Kasumi-1 (cell line): Measurements from ENCODE around the gene TRPM5.
A peak's percentile ranks its signal among the peaks of the same experiment; 100 is the strongest.

Experiments
- DNase-seq, 2 experiments: peaks; one replicate each; lab custom pipeline; 2025; lab: John Stamatoyannopoulos, UW

TRPM5 gene

DNA sequence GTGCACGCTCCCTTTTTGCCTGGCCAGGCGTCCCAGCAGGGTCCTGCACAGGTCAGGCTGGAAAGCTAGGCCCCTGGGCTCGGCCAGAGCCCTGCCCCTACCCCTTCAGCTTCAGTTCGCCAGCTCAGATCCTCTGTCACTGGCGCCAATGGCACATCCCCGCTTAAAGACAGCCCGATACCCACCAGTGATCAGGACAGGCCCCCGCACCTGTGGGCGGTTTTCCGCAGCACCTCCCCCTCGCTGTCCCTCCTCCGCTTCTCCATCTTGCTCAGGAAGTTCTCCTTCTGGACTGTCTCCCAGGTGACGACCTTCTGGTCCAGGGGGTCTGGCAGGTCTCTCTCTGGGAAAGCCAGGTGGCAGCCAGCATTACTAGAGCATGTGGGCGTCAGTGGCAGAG is 37.9 kb downstream of the TRPM5 start:
- DNase-seq = no peak

DNA sequence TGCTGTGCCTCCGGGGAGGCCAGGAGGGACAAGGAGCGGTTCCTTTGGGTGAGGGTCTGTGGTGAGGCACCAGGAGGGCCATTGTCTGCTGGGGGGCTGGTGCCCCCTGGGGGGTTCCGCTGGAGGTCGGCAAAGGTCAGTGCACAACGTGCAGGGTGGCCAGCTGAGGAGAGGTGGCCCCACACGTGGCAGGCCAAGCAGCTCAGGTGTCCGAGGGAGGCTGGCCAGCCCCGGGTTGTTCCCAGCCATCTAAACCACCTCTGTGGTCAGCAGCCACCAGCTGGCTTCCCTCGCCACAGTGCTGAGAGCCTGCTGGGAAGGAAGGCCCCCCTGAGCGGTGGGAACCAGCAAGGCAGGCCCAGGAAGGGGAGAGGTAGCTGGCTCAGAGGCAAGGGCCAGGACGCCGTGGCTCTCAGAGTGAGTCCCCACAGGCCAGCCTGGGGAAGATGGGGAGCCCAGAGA is 39.5 kb downstream of the TRPM5 start:
- DNase-seq = no peak

DNA sequence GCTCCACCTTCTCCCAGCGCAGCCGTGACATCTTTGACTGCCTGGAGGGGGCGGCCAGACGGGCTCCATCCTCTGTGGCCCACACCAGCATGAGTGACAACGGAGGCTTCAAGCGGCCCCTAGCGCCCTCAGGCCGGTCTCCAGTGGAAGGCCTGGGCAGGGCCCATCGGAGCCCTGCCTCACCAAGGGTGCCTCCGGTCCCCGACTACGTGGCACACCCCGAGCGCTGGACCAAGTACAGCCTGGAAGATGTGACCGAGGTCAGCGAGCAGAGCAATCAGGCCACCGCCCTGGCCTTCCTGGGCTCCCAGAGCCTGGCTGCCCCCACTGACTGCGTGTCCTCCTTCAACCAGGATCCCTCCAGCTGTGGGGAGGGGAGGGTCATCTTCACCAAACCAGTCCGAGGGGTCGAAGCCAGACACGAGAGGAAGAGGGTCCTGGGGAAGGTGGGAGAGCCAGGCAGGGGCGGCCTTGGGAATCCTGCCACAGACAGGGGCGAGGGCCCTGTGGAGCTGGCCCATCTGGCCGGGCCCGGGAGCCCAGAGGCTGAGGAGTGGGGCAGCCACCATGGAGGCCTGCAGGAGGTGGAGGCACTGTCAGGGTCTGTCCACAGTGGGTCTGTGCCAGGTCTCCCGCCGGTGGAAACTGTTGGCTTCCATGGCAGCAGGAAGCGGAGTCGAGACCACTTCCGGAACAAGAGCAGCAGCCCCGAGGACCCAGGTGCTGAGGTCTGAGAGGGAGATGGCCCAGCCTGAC is 41.2 kb downstream of the TRPM5 start:
- no peak for DNase-seq

DNA sequence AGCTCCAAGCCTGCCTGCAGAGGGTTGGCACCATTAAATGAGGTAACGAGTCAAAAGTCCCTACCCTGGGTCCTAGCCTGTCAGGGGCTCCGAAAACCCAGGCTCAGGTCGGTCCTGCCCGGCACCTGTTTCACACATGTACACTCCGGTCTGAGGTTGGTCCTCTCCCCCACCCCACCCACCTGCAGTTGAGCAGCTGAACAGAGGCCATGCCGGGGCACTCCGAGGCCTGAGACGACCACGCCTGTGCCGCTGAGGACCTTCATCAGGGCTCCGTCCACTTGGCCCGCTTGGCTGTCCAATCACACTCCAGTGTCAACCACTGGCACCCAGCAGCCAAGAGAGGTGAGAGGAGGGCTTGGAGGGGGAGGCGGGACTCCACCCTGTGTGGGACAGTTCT is 42.2 kb downstream of the TRPM5 start:
- DNase-seq = no peak

GRCh38 chr11:2401436-2401984 is 42.8 kb downstream of the TRPM5 start:
- DNase-seq = no peak

DNA sequence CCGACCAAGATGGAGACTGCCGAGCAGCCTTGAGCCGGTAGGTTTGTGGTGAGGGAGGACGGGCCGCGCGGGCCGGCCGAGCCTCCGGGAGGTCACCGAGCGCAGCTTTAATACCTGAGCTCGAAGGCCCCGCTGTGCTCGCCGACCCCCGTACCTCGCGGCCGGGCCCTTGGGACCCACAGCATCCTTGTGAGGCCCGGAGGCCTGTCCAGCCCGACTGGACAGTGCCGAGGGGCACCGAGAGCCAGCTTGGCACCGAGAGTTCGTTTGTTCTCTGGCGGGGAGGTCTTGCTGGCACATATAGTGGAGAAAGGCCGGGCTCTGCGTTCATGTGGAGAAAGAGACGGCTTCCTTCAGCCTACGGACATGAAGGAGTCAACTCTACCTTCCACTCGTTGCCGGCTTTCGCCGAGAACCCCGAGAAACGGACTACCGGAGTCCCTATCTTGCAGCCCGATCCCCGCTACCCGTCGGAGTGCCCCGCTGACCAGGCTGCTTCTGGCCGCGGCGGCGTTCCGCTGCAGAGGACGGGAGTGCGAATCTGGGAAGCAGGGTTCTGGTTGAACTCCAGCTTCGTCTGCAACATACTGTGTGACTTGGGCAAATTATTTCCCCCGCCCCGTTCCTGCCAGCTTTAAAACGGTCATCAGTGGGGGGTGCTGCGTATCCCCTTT is 43.4 kb downstream of the TRPM5 start:
- DNase-seq = no peak

DNA sequence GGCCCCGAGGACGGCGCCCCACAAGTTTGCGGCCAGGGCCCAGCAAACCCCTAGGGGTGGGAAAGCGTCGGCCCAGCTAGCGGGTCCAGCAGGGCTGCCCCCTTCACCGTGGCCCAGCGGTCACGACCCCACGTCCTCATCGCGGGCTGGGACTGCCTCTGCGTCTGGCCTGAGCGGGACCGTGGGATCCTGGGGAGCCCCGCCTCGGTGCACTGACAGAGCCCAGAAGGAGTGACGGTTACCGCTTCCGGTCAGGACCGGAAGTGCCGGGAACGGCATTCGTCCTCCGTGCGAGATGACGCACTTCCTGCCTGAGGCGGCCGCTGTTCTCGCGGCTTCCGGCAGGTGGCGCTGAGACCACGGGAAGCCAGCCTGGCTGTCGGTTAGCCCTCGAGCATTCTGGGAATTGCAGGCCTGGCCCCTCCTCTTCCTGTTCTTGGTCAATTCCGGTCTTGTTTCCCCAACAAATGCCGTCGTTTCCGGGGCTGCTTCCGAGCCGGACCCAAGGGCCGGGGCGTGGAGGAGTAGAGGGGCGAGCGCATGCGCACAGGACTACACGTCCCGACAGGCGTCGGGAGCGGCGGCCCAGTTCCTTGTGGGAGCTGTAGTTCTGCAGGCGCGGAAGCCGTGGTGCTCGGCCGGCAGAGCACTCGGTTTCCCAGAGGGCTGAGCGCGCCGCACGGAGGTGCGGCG is 44.1 kb downstream of the TRPM5 start, which contains the start of gene TSSC4:
TSSC4 (plus strand) TSS at position 682 of the 693 bp plus-strand sequence. CDS start 1,884 bp downstream, outside the sequence.
- DNase-seq = peak; percentile 99 to 100

GRCh38 chr11:2399488-2400068 is 44.7 kb downstream of the TRPM5 start:
- DNase-seq = no peak

GRCh38 chr11:2398664-2399355 is 45.5 kb downstream of the TRPM5 start:
- no peak for DNase-seq

- DNase-seq = no peak
Observed at GRCh38 chr11:2397005-2397404, 47.3 kb downstream of the TRPM5 start.

DNA sequence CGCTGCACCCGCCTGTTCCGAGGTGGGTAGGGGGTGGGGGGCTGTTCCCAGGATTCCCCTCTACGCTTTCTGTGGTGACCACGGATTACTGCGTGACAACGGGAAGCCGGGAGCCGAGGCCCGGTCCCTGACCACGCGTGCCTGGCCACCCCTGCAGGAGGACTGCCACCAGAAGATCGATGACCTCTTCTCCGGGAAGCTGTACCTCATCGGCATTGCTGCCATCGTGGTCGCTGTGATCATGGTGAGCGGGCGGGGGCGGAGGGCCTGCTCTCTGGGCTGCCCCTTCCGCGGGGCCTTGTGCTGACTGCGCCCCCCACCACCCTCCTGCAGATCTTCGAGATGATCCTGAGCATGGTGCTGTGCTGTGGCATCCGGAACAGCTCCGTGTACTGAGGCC is 47.8 kb downstream of the TRPM5 start:
- no peak for DNase-seq

GRCh38 chr11:2395856-2396255 is 48.5 kb downstream of the TRPM5 start:
- DNase-seq = no peak

GRCh38 chr11:2395211-2395730 is 49.0 kb downstream of the TRPM5 start:
- no peak for DNase-seq

DNA sequence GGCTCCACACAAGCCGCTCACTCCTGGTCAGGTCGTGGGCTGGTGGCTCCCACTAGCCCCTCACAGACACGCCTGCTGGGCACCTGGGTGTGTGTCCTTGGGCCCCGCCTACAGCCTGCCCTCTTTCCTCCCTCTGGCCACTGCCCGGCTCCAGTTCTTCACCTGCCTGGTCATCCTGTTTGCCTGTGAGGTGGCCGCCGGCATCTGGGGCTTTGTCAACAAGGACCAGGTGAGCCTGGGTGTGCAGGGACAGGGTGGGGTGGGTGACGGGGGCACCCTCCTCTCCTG is 49.6 kb downstream of the TRPM5 start:
- DNase-seq = no peak
